Stimulated activated CD8-positive, alpha-beta memory T cell treated with anti-CD3 and anti-CD28 coated beads, Interleukin-4, amount 100 ng/mL, for 24 hours (primary cell): Measurements from ENCODE around the gene CAPS.
"Not testable (repeated sequence)": the region's sequence is repeated elsewhere in the genome, so short reads cannot be mapped to it uniquely, and the experiment has no call there.

Source experiments
- DNase-seq: peaks from one replicate; pipeline ENCODE4 v3.0.0-alpha.2; 2020; ENCODE audit warnings: low read depth

Gene CAPS

DNA sequence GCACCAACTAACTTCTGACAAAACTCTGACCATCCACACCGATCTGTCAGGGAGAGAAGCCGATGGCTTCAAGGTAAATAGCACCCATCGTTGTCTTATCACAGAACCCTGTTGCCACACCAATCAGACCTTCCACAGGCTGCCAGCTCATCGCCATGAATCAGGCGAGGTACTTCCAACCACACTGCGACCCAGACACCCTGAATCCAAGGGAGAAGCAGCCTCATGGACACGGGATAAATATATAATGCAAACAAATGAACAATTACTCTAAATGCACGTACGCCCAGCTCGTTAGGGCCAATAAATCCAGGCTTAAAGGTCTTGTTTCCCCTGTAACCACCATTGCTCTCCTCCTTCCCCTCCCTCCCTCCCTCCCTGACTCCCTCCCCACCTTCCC, 43.1 kb downstream of the CAPS start:
- no peak for DNase-seq

DNA sequence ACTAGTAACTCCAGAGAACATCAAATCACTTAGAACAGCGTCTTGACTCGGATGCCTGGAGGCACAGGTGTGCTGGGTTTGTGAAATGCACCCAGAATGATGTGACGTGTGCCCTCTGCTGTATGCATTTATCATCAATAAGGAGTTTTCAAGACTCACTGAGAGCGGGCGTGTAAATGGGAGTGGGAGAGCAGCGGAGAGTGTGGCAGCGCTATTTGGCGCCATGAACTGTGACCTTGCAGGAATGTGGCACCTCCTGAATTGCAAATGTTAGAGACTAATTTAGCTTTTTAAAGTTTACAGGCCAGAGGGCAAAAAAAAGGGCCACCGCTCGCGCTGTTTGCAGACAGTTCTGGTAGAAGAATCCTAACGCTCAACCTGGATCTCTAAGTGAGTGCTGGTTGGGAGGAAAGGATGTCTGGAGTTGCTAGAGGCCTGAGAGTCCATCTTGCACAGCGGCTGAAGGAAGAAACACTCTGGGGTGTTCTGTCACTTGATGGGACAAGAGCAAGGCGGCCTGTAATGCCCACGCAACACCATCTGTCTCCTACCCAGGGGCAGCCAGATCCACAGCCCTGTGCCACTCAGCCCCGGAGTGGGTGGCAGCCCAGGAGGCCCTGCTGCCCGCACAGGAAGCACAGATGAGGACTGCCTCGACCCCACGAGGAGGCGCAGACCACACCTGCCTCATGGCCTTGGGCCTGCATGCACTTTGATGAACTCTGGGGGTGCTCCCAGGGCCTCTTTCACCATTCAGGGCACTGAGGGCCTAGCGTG, 44.2 kb downstream of the CAPS start:
- DNase-seq: no peak

DNA sequence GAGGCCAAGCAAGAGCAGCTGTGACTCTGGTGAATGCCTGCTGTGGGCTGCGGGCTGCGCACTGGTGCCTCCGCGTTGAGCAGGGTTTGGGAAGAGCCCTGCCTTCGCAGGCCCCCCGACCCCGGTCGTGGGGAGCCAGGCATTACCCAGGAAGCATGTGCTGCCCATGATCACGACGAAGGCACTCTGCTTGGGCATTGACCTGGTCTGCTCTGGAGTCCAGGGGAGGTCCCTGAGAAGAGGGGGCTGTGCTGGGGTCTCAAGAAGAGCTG, 44.7 kb downstream of the CAPS start:
- no peak for DNase-seq

DNA sequence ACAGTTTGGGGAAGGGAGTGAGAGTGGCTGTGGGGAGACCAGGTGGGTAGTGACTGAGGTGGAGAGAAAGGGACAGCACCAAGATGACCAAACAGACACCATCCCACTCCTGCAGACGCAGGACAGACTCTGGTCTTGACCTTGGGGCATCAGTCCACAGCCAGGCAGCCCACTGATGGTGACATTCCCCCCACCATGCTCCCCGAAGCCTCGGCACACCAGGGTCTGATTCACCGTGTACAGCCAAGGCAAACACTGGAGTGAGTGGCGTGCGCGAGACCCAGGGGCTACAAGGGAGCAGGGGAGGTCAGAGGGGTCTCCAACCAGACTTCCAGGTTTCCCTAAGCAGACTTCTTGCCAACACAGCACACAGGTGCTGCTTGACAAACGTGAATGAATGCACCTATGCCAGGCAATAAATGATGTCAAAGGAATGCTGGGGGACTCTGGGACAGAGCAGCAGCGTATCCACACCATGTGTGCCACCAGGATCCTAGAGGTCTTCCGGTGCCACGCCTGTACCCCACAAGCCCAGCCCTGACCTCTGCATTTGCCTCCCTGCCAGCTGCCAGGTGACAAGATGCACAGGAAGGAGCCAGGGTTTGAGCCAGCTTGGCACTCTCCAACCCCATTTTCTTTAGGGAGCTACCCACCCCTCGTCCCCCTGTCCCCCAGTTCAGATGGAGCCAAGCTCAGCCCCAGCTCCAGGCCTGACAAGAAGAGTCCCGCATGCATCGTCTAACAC, 45.4 kb downstream of the CAPS start:
- no peak for DNase-seq

DNA sequence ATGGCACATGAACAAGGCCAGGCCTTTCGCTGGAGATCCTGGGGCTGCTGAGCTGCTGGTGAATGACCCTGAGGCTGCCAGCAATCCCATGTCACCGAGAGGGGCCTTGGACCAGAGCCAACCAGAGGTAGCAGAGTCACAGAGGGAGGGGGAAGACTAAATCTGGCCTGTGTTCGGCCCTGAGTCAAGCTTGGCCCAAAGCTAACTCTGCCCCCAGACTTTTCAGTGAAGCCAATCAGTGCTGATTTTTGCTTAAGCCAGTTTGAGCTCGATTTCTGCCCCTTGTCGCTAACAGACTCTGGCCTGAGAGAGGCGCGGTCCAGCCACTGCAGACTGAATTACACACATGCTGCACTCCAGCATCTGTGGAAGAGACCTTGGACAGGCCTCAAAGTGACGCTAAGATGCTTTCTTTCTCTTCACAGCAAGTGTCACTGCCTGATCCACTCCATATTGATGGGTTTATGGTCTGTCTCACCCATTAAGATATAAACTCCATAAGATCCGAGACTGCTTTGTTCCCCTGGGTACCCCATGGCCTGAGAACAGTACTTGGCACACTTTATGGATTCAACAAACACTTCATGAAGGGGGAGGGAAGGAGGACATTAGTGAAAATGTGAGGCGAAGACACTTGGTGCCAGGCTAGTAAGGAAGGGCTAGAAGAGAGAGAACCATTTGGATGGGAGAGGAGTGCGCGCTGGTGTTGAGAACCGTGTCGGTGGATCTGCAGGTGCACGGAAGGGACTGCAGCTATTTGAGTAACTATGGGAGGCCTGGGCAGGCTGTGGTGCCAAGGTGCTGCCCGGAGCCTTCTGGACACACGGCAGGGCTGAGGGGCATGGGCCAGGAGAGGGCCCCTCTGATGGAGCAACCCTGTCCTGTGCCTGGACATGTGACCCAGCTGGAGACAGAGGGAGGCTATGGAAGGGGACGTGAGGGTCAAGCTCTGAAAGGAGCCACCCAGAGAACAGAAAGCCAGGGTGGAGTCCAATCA, 46.2 kb downstream of the CAPS start:
- no peak for DNase-seq

DNA sequence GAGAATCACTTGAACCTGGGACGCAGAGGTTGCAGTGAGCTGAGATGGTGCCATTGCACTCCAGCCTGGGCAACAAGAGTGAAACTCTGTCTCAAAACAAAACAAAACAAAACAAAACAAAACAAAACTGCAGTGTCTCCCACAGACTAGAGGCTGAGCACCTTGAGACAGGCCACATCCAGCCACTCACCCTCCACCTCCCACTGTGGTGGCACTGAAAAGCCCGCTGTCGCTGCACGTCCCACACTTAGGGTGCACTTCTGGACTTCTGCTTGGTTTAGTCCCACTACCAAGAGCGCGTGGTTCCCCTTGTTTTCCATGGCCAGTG, 47.6 kb downstream of the CAPS start:
- DNase-seq: not testable (repeated sequence)

DNA sequence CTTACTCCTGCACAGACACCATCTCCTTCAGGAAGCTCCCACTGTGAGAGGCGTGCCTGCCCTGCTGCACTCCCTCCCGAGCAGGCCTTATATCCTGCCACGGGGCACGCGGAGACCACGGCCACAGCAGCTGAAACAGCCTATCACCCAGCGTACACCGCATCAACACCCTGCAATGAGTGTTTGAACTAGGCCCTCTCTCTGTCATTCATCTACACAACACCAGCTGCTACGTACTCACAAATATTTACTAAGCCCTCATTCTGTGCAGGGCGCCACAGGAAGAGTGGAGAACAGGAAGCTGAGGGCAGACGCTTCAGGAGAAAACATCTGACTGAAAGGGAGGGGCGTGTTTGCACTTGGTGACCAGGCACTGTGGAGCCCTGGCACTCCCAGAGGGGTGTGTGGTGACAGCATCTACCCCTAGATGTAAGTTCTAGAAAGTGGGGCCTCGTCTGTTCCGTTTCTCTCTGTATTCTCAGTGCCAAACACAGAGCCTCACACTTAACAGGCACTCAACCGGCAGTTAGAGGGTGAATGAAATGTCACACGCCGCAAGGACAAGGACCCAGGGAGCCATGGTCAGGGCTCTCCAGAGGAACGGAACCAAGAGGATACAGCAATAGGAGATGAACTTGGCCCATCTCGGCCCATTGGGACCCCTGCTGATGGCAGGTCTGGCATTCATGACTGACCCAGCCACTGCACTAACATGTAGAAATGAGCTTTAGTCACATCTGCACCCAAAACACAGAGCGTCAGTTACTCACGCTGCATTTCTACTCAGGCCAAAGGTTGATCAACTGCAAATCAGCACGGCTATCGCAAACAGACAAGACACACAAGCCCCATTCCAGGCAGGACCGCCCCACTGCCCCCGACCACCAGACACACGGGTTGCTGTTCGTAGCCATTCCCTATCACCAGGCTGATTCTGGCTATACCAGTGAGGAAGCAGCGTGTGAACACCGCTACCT, 48.2 kb downstream of the CAPS start:
- DNase-seq: no peak

DNA sequence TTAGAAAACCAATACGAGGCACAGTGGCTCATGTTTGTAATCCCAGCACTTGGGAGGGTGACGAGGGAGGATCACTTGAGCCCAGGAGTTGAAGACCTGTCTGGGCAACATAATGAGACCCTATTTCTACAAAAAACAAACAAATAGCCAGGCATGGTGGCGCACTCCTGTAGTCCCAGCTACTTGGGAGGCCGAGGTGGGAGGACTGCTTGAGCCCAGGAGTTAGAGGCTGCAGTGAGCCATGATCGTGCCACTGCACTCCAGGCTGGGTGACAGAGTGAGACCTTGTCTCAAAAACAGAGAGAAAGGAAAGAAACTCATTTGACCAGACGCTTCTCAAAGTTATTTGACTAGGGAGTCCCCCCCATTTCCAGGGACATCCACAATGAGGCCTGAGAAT, 49.2 kb downstream of the CAPS start:
- DNase-seq: not testable (repeated sequence)

DNA sequence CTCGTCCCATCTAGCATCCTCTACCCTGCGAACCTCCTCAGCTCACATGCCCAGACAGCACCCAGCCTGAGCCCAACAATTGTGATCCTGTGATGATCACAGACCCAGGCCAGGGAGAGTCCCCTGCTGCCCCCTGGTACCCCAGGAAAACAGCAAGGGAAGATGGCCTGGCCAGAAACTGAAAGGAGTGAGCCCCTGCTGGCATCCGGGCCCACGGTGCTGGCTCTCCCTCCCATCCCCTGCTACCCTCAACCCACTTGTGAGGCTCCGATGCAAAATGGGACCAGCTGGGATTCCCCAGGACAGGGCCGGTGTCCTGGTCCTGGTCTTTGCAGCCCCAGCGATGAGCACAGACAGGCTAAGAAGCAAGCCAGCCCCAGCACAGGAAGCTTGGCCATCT, 49.8 kb downstream of the CAPS start:
- no peak for DNase-seq

DNA sequence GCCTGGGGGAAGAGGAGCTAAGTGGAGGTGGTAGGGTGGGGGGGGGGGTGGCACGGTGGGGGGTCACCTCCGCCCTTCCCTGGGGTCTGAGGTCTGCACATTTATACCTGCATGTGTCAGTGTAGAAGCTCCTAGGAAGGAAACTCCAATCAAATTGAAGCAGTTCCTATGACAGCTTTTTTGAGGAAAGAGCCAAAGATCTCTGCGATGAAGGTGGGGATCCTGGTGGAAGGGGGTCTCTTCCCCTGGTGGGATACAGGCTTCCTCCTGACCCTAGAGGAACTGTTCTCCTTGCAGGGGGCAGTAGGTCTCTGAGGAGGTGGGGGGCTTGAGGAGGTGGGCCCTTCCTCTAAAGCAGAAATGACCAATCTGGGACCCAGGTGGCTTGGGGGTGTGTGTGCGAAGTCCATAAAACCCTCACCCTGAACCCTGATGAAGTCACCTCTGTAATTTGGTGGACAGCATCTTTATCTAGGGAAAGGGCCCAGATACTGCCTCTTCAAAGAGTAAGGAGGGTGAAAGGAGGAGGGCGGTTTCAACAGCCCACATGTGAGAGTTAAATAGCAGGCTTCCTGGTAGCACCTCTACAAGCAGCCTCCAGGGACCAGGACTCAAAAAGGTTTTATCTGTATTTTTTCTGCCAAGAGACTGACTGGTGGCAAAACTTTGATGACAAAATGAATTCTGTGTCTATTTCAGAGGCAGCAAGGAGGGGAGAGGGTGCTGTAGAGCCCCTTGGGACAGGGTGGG, 50.9 kb downstream of the CAPS start:
- no peak for DNase-seq
